ENCODE measurements around the gene RAPGEF6. TPM values are rescaled to one million over a fixed set of nuclear protein-coding genes. Genes with fewer than 3 reads are reported as not detected.

Gene RAPGEF6
- total and polyA plus RNA-seq, 9 of the 15 experiments (the other 6 are each of a cell fraction or from before 2014, with no cell fraction given): 2.7 to 23.4 (median 12.7) TPM

GRCh38 chr5:131634996-131635683, at the start of gene RAPGEF6 (continued):
- TF ChIP-seq ZNF407 (IDR thresholded peaks at IDR 0.05; ENCODE audit: low read depth) (no peak), THAP7 (CRISPR knock-in tag; IDR thresholded peaks at IDR 0.05) (no peak), KLF6 (CRISPR knock-in tag; IDR thresholded peaks at IDR 0.05; ENCODE audit: borderline replicate concordance) (peak; percentile 85; the same call in 1 of the 2 replicates), NR4A1 (CRISPR knock-in tag; IDR thresholded peaks at IDR 0.05) (no peak), NR4A1 (tag; IDR thresholded peaks at IDR 0.05) (no peak), MTA3 (IDR thresholded peaks at IDR 0.05; ENCODE audit: borderline replicate concordance) (peak; percentile 68), TEAD4 (IDR thresholded peaks at IDR 0.05; ENCODE audit: low read length) (0 out of 2 replicates have a peak, but pooled peaks have one; percentile 64), TEAD4 (CRISPR knock-in tag; IDR thresholded peaks at IDR 0.05; ENCODE audit: borderline replicate concordance) (no peak), ZBTB11 (CRISPR knock-in tag; IDR thresholded peaks at IDR 0.05) (peak in 2 of 3 experiments; percentile 58 to 93; a peak in 4 of 6 replicates), ZNF507 (tag; conservative IDR thresholded peaks at IDR 0.05) (no peak)

All from K562 (cell line).